Neural progenitor cell (in vitro differentiated cells): ENCODE data around the gene ADK. TPM values are rescaled to one million over a fixed set of nuclear protein-coding genes. Genes with fewer than 3 reads are reported as not detected.

ENCODE experiments used
- DNase-seq: peaks from one replicate; pipeline ENCODE4 v3.0.0-alpha.2; 2016; ENCODE audit warnings: low spot score
- H2AFZ ChIP-seq: fragments of 200-600 bp; sonication (generic); replicated peaks from 2 replicates; pipeline ENCODE4 v1.6.1; 2016; ENCODE audit warnings: antibody characterized with exemption
- H3F3A ChIP-seq: fragments of 200-600 bp; sonication (generic); 2 replicates; pipeline ENCODE4 v1.6.1; 2016; ENCODE audit warnings: antibody characterized with exemption, low read depth
- H3K27ac ChIP-seq: fragments of 200-600 bp; sonication (generic); 2 replicates; pipeline ENCODE4 v1.5.1; 2016; ENCODE audit warnings: mild to moderate bottlenecking
- H3K27me3 ChIP-seq: fragments of 200-600 bp; sonication (generic); 2 replicates; pipeline ENCODE4 v1.6.1; 2016; ENCODE audit warnings: mild to moderate bottlenecking, moderate library complexity
- H3K36me3 ChIP-seq: fragments of 200-600 bp; sonication (generic); 2 replicates; pipeline ENCODE4 v1.5.1; 2016
- H3K4me1 ChIP-seq: fragments of 200-600 bp; sonication (generic); 2 replicates; pipeline ENCODE4 v1.6.1; 2016; ENCODE audit warnings: mixed run types
- H3K4me2 ChIP-seq: fragments of 200-600 bp; sonication (generic); 2 replicates; pipeline ENCODE4 v1.6.1; 2016
- H3K4me3 ChIP-seq: fragments of 200-600 bp; sonication (generic); 2 replicates; pipeline ENCODE4 v1.5.1; 2016
- H3K79me2 ChIP-seq: fragments of 200-600 bp; sonication (generic); 2 replicates; pipeline ENCODE4 v1.6.1; 2016; ENCODE audit warnings: low read depth
- H3K9ac ChIP-seq: fragments of 200-600 bp; sonication (generic); 2 replicates; pipeline ENCODE4 v1.6.1; 2016
- H3K9me3 ChIP-seq: fragments of 200-600 bp; sonication (generic); 2 replicates; pipeline ENCODE4 v1.5.1; 2016; ENCODE audit warnings: low read depth
- H4K20me1 ChIP-seq: fragments of 200-600 bp; sonication (generic); 2 replicates; pipeline ENCODE4 v1.6.1; 2016; ENCODE audit warnings: low read depth
- H3K27ac Mint-ChIP-seq: 3 replicates; pipeline ENCODE4 v1.8.0; 2021; ENCODE audit warnings: mixed read lengths
- H3K27me3 Mint-ChIP-seq: 2 replicates; pipeline ENCODE4 v1.8.0; 2022; ENCODE audit warnings: low read depth, mild to moderate bottlenecking, inconsistent platforms, moderate library complexity, mixed read lengths; ENCODE audit not compliant: insufficient read depth
- H3K36me3 Mint-ChIP-seq: 3 replicates; pipeline ENCODE4 v1.8.0; 2021; ENCODE audit warnings: mixed read lengths
- H3K4me1 Mint-ChIP-seq: 3 replicates; pipeline ENCODE4 v1.8.0; 2021; ENCODE audit warnings: mixed read lengths
- H3K4me3 Mint-ChIP-seq: 3 replicates; pipeline ENCODE4 v1.8.0; 2021; ENCODE audit warnings: mild to moderate bottlenecking, moderate library complexity, mixed read lengths
- H3K9me3 Mint-ChIP-seq: 3 replicates; pipeline ENCODE4 v1.8.0; 2020; ENCODE audit warnings: mixed read lengths
- CTCF ChIP-seq: fragments of 200-600 bp; sonication (generic); IDR thresholded peaks from 2 replicates; pipeline ENCODE4 v1.5.1; 2017; ENCODE audit warnings: antibody characterized with exemption, mild to moderate bottlenecking
- EZH2 ChIP-seq: fragments of 200-600 bp; sonication (generic); IDR thresholded peaks from 2 replicates; pipeline ENCODE4 v1.6.1; 2017; ENCODE audit warnings: antibody characterized with exemption, mild to moderate bottlenecking, moderate library complexity
- EZH2phosphoT487 ChIP-seq: fragments of 200-600 bp; sonication (generic); IDR thresholded peaks from 2 replicates; pipeline ENCODE4 v1.6.1; 2017; ENCODE audit warnings: antibody characterized with exemption
- total RNA-seq: library from RNA; depleted of rRNA; stranded (reverse); fragments of >200 nt; gene quantifications from 2 replicates; pipeline ENCODE4 v1.2.3, GENCODE V29; 2015; ENCODE audit warnings: low replicate concordance

The ADK gene
- total RNA-seq, 1 donor from 2014 or later, result 50.9 TPM

DNA sequence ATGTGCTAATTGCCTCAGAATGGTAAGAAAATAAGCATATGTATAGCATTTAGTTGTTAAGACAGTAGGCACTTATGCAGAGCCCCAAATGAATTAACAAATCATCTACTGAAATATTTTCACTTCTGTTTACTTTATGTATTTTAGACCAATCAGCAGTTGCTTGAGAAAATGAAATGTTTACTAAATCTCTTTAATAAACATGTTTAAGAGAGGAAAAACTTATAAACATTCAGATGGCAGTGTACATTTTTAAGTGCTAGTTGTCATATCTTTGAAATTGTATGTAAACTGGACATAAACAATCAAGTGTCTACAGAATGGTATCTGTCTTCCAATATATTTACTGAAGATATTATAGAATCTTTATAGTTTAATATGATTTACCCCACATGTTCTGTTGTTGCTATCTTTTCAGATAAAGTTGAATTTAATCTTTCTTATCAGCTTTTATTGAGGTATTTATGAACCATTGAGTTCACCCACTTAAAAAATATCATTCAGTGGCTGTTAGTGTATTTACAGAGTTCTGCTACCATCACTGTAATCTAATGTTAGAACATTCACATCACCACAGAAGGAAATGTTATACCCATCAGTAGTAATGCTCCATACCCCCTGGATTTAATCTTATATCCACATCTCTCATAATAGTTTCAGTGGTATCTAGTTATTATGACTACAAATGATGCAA lies 264.3 kb downstream of the ADK start:
- Histone ChIP-seq H2AFZ (no peak overlapping the region), H3F3A (peaks cover 10% of the 10 kb centered on the region), H3K9me3 (no peaks in the 10 kb centered on the region), H3K4me2 (no peak overlapping the region), H3K27ac (no peak overlapping the region), H3K79me2 (no peaks in the 10 kb centered on the region), H4K20me1 (no peaks in the 10 kb centered on the region), H3K9ac (no peak overlapping the region), H3K27me3 (no peaks in the 10 kb centered on the region), H3K4me3 (no peak overlapping the region), H3K4me1 (peaks cover 34% of the 10 kb centered on the region), H3K36me3 (no peaks in the 10 kb centered on the region)
- Mint-ChIP-seq H3K9me3 (peaks cover 12% of the 10 kb centered on the region), H3K4me1 (peaks cover 31% of the 10 kb centered on the region), H3K27me3 (no peaks in the 10 kb centered on the region), H3K4me3 (no peak overlapping the region), H3K27ac (no peak overlapping the region), H3K36me3 (peaks cover 13% of the 10 kb centered on the region)
- no peak for DNase-seq
- TF ChIP-seq CTCF, result no peak
- no peak for TF ChIP-seq EZH2

GRCh38 chr10:74417397-74417796 lies 266.4 kb downstream of the ADK start:
- Histone ChIP-seq H3K4me1 (peaks cover 34% of the 10 kb centered on the region), H3F3A (peaks cover 10% of the 10 kb centered on the region), H3K27ac (peak overlapping the region; percentile 84), H3K4me3 (no peak overlapping the region), H4K20me1 (no peaks in the 10 kb centered on the region), H3K36me3 (no peaks in the 10 kb centered on the region), H3K79me2 (no peaks in the 10 kb centered on the region), H3K9ac (no peak overlapping the region), H3K9me3 (no peaks in the 10 kb centered on the region), H2AFZ (no peak overlapping the region), H3K27me3 (no peaks in the 10 kb centered on the region), H3K4me2 (peak overlapping the region; percentile 68)
- Mint-ChIP-seq H3K27ac (peak overlapping the region; percentile 99), H3K9me3 (peaks cover 3% of the 10 kb centered on the region), H3K4me3 (no peak overlapping the region), H3K4me1 (peaks cover 39% of the 10 kb centered on the region), H3K27me3 (no peaks in the 10 kb centered on the region), H3K36me3 (peaks cover 6% of the 10 kb centered on the region)
- no peak for DNase-seq
- no peak for TF ChIP-seq EZH2
- TF ChIP-seq CTCF, result no peak
- TF ChIP-seq EZH2phosphoT487, result no peak

- TF ChIP-seq CTCF, result no peak
- TF ChIP-seq EZH2, result no peak
- TF ChIP-seq EZH2phosphoT487, result no peak
- H3K9ac ChIP-seq, result no peak overlapping the region
- peaks cover 10% of the 10 kb centered on the region for H3F3A ChIP-seq
- H3K4me1 Mint-ChIP-seq, result peaks cover 39% of the 10 kb centered on the region
- peak overlapping the region; percentile 20 for H3K4me3 ChIP-seq
- H3K9me3 Mint-ChIP-seq, result peaks cover under 1% of the 10 kb centered on the region
- no peaks in the 10 kb centered on the region for H3K79me2 ChIP-seq
- peak overlapping the region; percentile 68 for H3K4me2 ChIP-seq
- H3K36me3 ChIP-seq, result no peaks in the 10 kb centered on the region
- no peaks in the 10 kb centered on the region for H4K20me1 ChIP-seq
- H3K4me1 ChIP-seq, result peaks cover 32% of the 10 kb centered on the region
- H3K27me3 Mint-ChIP-seq, result no peaks in the 10 kb centered on the region
- peak overlapping the region; percentile 88 for H2AFZ ChIP-seq
- H3K27ac ChIP-seq, result peak overlapping the region; percentile 84
- peak overlapping the region; percentile 78 for H3K4me3 Mint-ChIP-seq
- DNase-seq, result peak; percentile 55
- H3K27me3 ChIP-seq, result no peaks in the 10 kb centered on the region
- H3K36me3 Mint-ChIP-seq, result peaks cover 5% of the 10 kb centered on the region
- H3K9me3 ChIP-seq, result no peaks in the 10 kb centered on the region
- H3K27ac Mint-ChIP-seq, result peak overlapping the region; percentile 99
Observed at GRCh38 chr10:74418285-74418872, 267.4 kb downstream of the ADK start.
